ENCODE results near the gene LAMB4. TPM values are rescaled to one million over a fixed set of nuclear protein-coding genes. Genes with fewer than 3 reads are reported as not detected.

LAMB4 gene
- total and polyA plus RNA-seq, 2 experiments from 2014 or later: not detected

GRCh38 chr7:108078691-108079090 lies 51.5 kb downstream of the LAMB4 start:
- peaks cover 9% of the 10 kb centered on the region; the same call in 2 of the 3 replicates for H3K9me3 Mint-ChIP-seq
- ATAC-seq: no peak

DNA sequence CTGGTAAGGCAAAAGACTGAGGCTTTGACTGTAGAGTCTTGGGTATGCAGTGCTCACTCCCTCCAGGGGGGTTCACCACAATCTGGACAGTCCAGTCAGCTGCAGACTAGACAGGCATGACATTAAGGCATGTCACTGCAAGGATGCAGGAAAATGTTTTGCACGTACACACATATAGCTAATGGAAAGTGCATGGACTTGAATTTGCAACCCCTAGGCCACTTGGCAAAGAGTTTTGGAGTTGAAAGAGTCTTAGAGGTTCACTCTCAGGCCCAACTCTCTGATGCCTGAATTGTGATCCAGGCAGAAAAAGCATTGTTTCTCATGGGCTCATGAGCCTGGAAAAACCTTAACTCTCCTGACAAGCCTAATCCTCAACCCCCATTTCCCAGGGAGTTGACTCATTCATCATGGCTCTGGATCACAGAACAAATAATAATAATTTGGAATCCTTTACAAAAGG lies 51.9 kb downstream of the LAMB4 start:
- Mint-ChIP-seq H3K4me3 (no peak overlapping the region), H3K9me3 (peaks cover 9% of the 10 kb centered on the region; the same call in 2 of the 3 replicates), H3K36me3 (ENCODE audit: low read depth) (peaks cover 7% of the 10 kb centered on the region; the same call in 1 of the 3 replicates), H3K4me1 (peaks cover 9% of the 10 kb centered on the region), H3K27me3 (ENCODE audit: insufficient read depth, low read depth, poor library complexity) (peaks cover 4% of the 10 kb centered on the region), H3K27ac (no peak overlapping the region)
- no peak overlapping the region for H3K4me3 ChIP-seq
- no peaks in the 10 kb centered on the region for H3K9me2 ChIP-seq (ENCODE audit: insufficient read depth)
- ATAC-seq: no peak
- no peaks in the 10 kb centered on the region for H3K79me2 ChIP-seq (replicated peaks; ENCODE audit: insufficient read depth)
- H3F3A ChIP-seq (replicated peaks; ENCODE audit: low read depth): no peaks in the 10 kb centered on the region
- no peaks in the 10 kb centered on the region for H3K27me3 ChIP-seq (ENCODE audit: insufficient read depth)
- no peak overlapping the region for H3K4me2 ChIP-seq
- no peaks in the 10 kb centered on the region for H4K20me1 ChIP-seq (replicated peaks; ENCODE audit: insufficient read depth)
- no peak for DNase-seq (ENCODE audit: low spot score)
- no peaks in the 10 kb centered on the region for H3K36me3 ChIP-seq (ENCODE audit: insufficient read depth)
- H3K4me1 ChIP-seq (ENCODE audit: insufficient read depth): peaks cover 12% of the 10 kb centered on the region
- H3K27ac ChIP-seq (ENCODE audit: low read depth): no peak overlapping the region
- H2AFZ ChIP-seq: no peak overlapping the region
- TF ChIP-seq, protein P1, sequence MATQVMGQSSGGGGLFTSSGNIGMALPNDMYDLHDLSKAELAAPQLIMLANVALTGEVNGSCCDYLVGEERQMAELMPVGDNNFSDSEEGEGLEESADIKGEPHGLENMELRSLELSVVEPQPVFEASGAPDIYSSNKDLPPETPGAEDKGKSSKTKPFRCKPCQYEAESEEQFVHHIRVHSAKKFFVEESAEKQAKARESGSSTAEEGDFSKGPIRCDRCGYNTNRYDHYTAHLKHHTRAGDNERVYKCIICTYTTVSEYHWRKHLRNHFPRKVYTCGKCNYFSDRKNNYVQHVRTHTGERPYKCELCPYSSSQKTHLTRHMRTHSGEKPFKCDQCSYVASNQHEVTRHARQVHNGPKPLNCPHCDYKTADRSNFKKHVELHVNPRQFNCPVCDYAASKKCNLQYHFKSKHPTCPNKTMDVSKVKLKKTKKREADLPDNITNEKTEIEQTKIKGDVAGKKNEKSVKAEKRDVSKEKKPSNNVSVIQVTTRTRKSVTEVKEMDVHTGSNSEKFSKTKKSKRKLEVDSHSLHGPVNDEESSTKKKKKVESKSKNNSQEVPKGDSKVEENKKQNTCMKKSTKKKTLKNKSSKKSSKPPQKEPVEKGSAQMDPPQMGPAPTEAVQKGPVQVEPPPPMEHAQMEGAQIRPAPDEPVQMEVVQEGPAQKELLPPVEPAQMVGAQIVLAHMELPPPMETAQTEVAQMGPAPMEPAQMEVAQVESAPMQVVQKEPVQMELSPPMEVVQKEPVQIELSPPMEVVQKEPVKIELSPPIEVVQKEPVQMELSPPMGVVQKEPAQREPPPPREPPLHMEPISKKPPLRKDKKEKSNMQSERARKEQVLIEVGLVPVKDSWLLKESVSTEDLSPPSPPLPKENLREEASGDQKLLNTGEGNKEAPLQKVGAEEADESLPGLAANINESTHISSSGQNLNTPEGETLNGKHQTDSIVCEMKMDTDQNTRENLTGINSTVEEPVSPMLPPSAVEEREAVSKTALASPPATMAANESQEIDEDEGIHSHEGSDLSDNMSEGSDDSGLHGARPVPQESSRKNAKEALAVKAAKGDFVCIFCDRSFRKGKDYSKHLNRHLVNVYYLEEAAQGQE (IDR thresholded peaks at IDR 0.05; ENCODE audit: unreplicated experiment): no peak
- TF ChIP-seq ZNF462 (CRISPR knock-in tag; IDR thresholded peaks at IDR 0.05) (no peak), ZNF114 (CRISPR knock-in tag; IDR thresholded peaks at IDR 0.05) (no peak), NANOG (IDR thresholded peaks at IDR 0.05; ENCODE audit: borderline replicate concordance) (no peak)

More at GRCh38 chr7:108078691-108079090, 51.5 kb downstream of the LAMB4 start:
- H3K27me3 Mint-ChIP-seq (ENCODE audit: insufficient read depth, low read depth, poor library complexity): peaks cover 4% of the 10 kb centered on the region
- H3K4me1 Mint-ChIP-seq: peaks cover 9% of the 10 kb centered on the region
- H3K4me3 Mint-ChIP-seq: no peak overlapping the region
- TF ChIP-seq JUNB (IDR thresholded peaks at IDR 0.05; ENCODE audit: unreplicated experiment): no peak
- no peak for TF ChIP-seq EZH2phosphoT487 (IDR thresholded peaks at IDR 0.05; ENCODE audit: unreplicated experiment)
- TF ChIP-seq CTCF (conservative IDR thresholded peaks at IDR 0.05; ENCODE audit: low read depth in 2 of 2): no peak
- TF ChIP-seq STAT1 (IDR thresholded peaks at IDR 0.05; ENCODE audit: unreplicated experiment): no peak
- TF ChIP-seq EZH2 (IDR thresholded peaks at IDR 0.05; ENCODE audit: low read depth, unreplicated experiment): no peak
- TF ChIP-seq ZNF114 (CRISPR knock-in tag; IDR thresholded peaks at IDR 0.05): no peak
- Histone ChIP-seq H4K20me1 (replicated peaks; ENCODE audit: insufficient read depth) (no peaks in the 10 kb centered on the region), H3K4me3 (no peak overlapping the region), H3K27me3 (ENCODE audit: insufficient read depth) (no peaks in the 10 kb centered on the region), H3F3A (replicated peaks; ENCODE audit: low read depth) (no peaks in the 10 kb centered on the region), H3K4me1 (ENCODE audit: insufficient read depth) (peaks cover 12% of the 10 kb centered on the region), H3K27ac (ENCODE audit: low read depth) (no peak overlapping the region), H3K9me2 (ENCODE audit: insufficient read depth) (peaks cover 4% of the 10 kb centered on the region; the same call in 1 of the 2 replicates), H3K79me2 (replicated peaks; ENCODE audit: insufficient read depth) (no peaks in the 10 kb centered on the region), H3K4me2 (no peak overlapping the region), H2AFZ (no peak overlapping the region), H3K36me3 (ENCODE audit: insufficient read depth) (no peaks in the 10 kb centered on the region)
- peaks cover 7% of the 10 kb centered on the region; the same call in 1 of the 3 replicates for H3K36me3 Mint-ChIP-seq (ENCODE audit: low read depth)
- DNase-seq (ENCODE audit: low spot score): no peak
- H3K27ac Mint-ChIP-seq: no peak overlapping the region

Data from GM23338 (cell line).